ENCODE measurements around the gene OR2T2.
"Not testable (repeated sequence)": the region's sequence is repeated elsewhere in the genome, so short reads cannot be mapped to it uniquely, and the experiment has no call there.

Gene OR2T2

GRCh38 chr1:248453619-248454018 lies 8.2 kb downstream of the OR2T2 start:
- not testable (repeated sequence) for DNase-seq

- DNase-seq: not testable (repeated sequence)
These were observed 9.6 kb downstream of the OR2T2 start for GRCh38 chr1:248455045-248455444.

- not testable (repeated sequence) for DNase-seq
These were observed 11.2 kb downstream of the OR2T2 start for GRCh38 chr1:248456635-248457034.

- not testable (repeated sequence) for DNase-seq
These were observed 13.7 kb downstream of the OR2T2 start for GRCh38 chr1:248459117-248459516.

GRCh38 chr1:248471154-248471553 lies 25.7 kb downstream of the OR2T2 start:
- no peak for DNase-seq

- DNase-seq: not testable (repeated sequence)
These were observed 26.7 kb downstream of the OR2T2 start for GRCh38 chr1:248472111-248472510.

- DNase-seq: not testable (repeated sequence)
These were observed 27.6 kb downstream of the OR2T2 start, which contains the start of gene OR2T3 for GRCh38 chr1:248473051-248473450. OR2T3 (plus strand) TSS chr1:248473351; CDS start chr1:248473351, 0 bp downstream.

GRCh38 chr1:248475660-248476059 lies 30.2 kb downstream of the OR2T2 start:
- DNase-seq: not testable (repeated sequence)

- DNase-seq: not testable (repeated sequence)
These were observed 36.5 kb downstream of the OR2T2 start for GRCh38 chr1:248481686-248482579.

GRCh38 chr1:248488289-248488688 lies 42.9 kb downstream of the OR2T2 start, which contains the start of gene OR2T5:
OR2T5 (plus strand) TSS chr1:248488589; CDS start chr1:248488589, 0 bp downstream.
- not testable (repeated sequence) for DNase-seq

GRCh38 chr1:248496661-248497060 lies 51.2 kb downstream of the OR2T2 start:
- DNase-seq: not testable (repeated sequence)

- not testable (repeated sequence) for DNase-seq
These were observed 55.0 kb downstream of the OR2T2 start for GRCh38 chr1:248500305-248501035.
